ENCODE data around the gene MAJIN.

- TF ChIP-seq, protein P1, sequence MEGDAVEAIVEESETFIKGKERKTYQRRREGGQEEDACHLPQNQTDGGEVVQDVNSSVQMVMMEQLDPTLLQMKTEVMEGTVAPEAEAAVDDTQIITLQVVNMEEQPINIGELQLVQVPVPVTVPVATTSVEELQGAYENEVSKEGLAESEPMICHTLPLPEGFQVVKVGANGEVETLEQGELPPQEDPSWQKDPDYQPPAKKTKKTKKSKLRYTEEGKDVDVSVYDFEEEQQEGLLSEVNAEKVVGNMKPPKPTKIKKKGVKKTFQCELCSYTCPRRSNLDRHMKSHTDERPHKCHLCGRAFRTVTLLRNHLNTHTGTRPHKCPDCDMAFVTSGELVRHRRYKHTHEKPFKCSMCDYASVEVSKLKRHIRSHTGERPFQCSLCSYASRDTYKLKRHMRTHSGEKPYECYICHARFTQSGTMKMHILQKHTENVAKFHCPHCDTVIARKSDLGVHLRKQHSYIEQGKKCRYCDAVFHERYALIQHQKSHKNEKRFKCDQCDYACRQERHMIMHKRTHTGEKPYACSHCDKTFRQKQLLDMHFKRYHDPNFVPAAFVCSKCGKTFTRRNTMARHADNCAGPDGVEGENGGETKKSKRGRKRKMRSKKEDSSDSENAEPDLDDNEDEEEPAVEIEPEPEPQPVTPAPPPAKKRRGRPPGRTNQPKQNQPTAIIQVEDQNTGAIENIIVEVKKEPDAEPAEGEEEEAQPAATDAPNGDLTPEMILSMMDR (IDR thresholded peaks at IDR 0.05): no peak
- TF ChIP-seq POLR2A (IDR thresholded peaks at IDR 0.05): no peak
- TF ChIP-seq POLR2AphosphoS5 (IDR thresholded peaks at IDR 0.05; ENCODE audit: insufficient read depth in 1 of 2, low read depth in 1 of 2): no peak
Observed at GRCh38 chr11:64933213-64933934, 38.5 kb downstream of the MAJIN start.
